VCaP (cell line): ENCODE measurements around the gene TREM1.

Source experiments
- H3K27ac ChIP-seq: fragments of 450-650 bp; 2 replicates; pipeline ENCODE4 v1.5.1; 2017
- CTCF ChIP-seq: fragments of 450-650 bp; conservative IDR thresholded peaks from 2 replicates; pipeline ENCODE4 v1.5.1; 2017; ENCODE audit warnings: mild to moderate bottlenecking, moderate library complexity

TREM1 gene

GRCh38 chr6:41278699-41279405, 7.6 kb downstream of the TREM1 start:
- TF ChIP-seq CTCF: peak; percentile 66
- H3K27ac ChIP-seq: no peak overlapping the region

- no peak overlapping the region for H3K27ac ChIP-seq
- no peak for TF ChIP-seq CTCF
Measured at GRCh38 chr6:41277605-41278004, 8.9 kb downstream of the TREM1 start.

GRCh38 chr6:41275489-41275888, 11.0 kb downstream of the TREM1 start:
- no peak for TF ChIP-seq CTCF
- peak overlapping the region; percentile 14; the same call in 1 of the 2 replicates for H3K27ac ChIP-seq

GRCh38 chr6:41274256-41274655, 12.2 kb downstream of the TREM1 start:
- H3K27ac ChIP-seq: no peak overlapping the region
- TF ChIP-seq CTCF: no peak

- no peak overlapping the region for H3K27ac ChIP-seq
- no peak for TF ChIP-seq CTCF
Measured at GRCh38 chr6:41273714-41274113, 12.8 kb downstream of the TREM1 start.

GRCh38 chr6:41272591-41273240, 13.8 kb downstream of the TREM1 start:
- H3K27ac ChIP-seq: no peak overlapping the region
- no peak for TF ChIP-seq CTCF

- H3K27ac ChIP-seq: no peak overlapping the region
- TF ChIP-seq CTCF: no peak
Measured at GRCh38 chr6:41271901-41272395, 14.5 kb downstream of the TREM1 start.
